Brain microvascular endothelial cell (primary cell): ENCODE data around the gene EXOC2.
"Not testable (repeated sequence)": the region's sequence is repeated elsewhere in the genome, so short reads cannot be mapped to it uniquely, and the experiment has no call there.

Experiments
- DNase-seq: peaks from one replicate; pipeline ENCODE4 v3.0.0-alpha.2; 2020
- H3K27ac ChIP-seq: fragments of 250-450 bp; sonication (Bioruptor Pico); 2 replicates; pipeline ENCODE4 v1.5.1; 2020; ENCODE audit warnings: mild to moderate bottlenecking, moderate library complexity
- H3K27me3 ChIP-seq: fragments of 250-450 bp; sonication (Bioruptor Pico); replicated peaks from 2 replicates; pipeline ENCODE4 v1.5.1; 2020; ENCODE audit warnings: mild to moderate bottlenecking
- H3K36me3 ChIP-seq: fragments of 250-450 bp; sonication (Bioruptor Pico); replicated peaks from 2 replicates; pipeline ENCODE4 v1.5.1; 2020; ENCODE audit warnings: mild to moderate bottlenecking
- H3K4me3 ChIP-seq: 2 replicates; pipeline ENCODE4 v1.5.1; 2011; ENCODE audit warnings: low read depth, mild to moderate bottlenecking, control low read depth, low read length, moderate library complexity
- CTCF ChIP-seq: IDR thresholded peaks from 2 replicates; pipeline ENCODE4 v1.5.1; 2011; ENCODE audit warnings: low read depth, mild to moderate bottlenecking, moderate library complexity, low read length, control low read depth, inconsistent platforms; ENCODE audit errors: missing control alignments
- in situ Hi-C: cut with HindIII; loops from 2 replicates; pipeline ENCODE4 v1.10.0; 2017; ENCODE audit warnings: low sequenced_read_pairs, low pct_ligation_motif_present

The EXOC2 gene

GRCh38 chr6:701700-702479 is 9.0 kb upstream of the EXOC2 start:
- Histone ChIP-seq H3K4me3 (no peak overlapping the region), H3K27me3 (no peaks in the 10 kb centered on the region), H3K36me3 (no peaks in the 10 kb centered on the region), H3K27ac (no peak overlapping the region)
- in situ Hi-C loops = no loop called here
- TF ChIP-seq CTCF = peak; percentile 37
- DNase-seq = no peak

GRCh38 chr6:701215-701614 is 8.3 kb upstream of the EXOC2 start:
- in situ Hi-C loops = no loop called here
- Histone ChIP-seq H3K27me3 (no peaks in the 10 kb centered on the region), H3K4me3 (no peak overlapping the region), H3K36me3 (no peaks in the 10 kb centered on the region), H3K27ac (no peak overlapping the region)
- TF ChIP-seq CTCF = no peak
- no peak for DNase-seq

- H3K4me3 ChIP-seq = no peak overlapping the region
- H3K36me3 ChIP-seq = no peaks in the 10 kb centered on the region
- DNase-seq = no peak
- in situ Hi-C loops = no loop called here
- no peak for TF ChIP-seq CTCF
- H3K27ac ChIP-seq = no peak overlapping the region
- no peaks in the 10 kb centered on the region for H3K27me3 ChIP-seq
Measured at GRCh38 chr6:700490-700889, 7.6 kb upstream of the EXOC2 start.

GRCh38 chr6:699319-699718 is 6.4 kb upstream of the EXOC2 start:
- in situ Hi-C loops = no loop called here
- no peak overlapping the region for H3K27ac ChIP-seq
- H3K36me3 ChIP-seq = no peaks in the 10 kb centered on the region
- DNase-seq = no peak
- H3K4me3 ChIP-seq = no peak overlapping the region
- TF ChIP-seq CTCF = no peak
- H3K27me3 ChIP-seq = no peaks in the 10 kb centered on the region

GRCh38 chr6:694431-695126 is 1.6 kb upstream of the EXOC2 start:
- H3K27ac ChIP-seq, in situ Hi-C loops, H3K27me3 ChIP-seq, H3K36me3 ChIP-seq, DNase-seq, H3K4me3 ChIP-seq: not testable (repeated sequence)

GRCh38 chr6:693723-694009 is 727 bp upstream of the EXOC2 start:
- no peak for TF ChIP-seq CTCF
- Histone ChIP-seq H3K27me3 (no peaks in the 10 kb centered on the region), H3K4me3 (peak overlapping the region; percentile 86), H3K36me3 (peaks cover 6% of the 10 kb centered on the region), H3K27ac (no peak overlapping the region)
- in situ Hi-C loops = no loop called here
- no peak for DNase-seq
